ENCODE data around the gene STAT6.

Gene STAT6

DNA sequence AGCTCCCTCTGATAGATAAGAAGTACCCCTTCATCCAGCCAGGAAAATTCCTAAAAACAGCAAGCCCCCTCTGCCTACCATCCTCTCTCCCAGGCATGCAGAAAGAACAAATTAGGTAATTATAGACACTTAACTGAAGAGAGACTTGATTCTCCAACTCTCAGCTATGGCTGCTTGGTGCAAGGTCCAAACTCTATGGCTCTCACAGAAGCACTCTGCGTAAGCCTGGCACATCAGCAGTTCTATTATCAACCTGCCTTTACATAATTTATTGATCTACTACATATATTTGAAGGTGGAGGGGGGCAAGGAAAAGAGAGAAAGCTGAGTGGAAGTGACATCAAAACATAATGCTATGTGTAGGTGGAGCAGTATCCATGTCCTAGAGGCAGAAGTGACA lies 60.2 kb downstream of the STAT6 start:
- no peak for DNase-seq (ENCODE audit: low spot score)
- TF ChIP-seq, protein P1, sequence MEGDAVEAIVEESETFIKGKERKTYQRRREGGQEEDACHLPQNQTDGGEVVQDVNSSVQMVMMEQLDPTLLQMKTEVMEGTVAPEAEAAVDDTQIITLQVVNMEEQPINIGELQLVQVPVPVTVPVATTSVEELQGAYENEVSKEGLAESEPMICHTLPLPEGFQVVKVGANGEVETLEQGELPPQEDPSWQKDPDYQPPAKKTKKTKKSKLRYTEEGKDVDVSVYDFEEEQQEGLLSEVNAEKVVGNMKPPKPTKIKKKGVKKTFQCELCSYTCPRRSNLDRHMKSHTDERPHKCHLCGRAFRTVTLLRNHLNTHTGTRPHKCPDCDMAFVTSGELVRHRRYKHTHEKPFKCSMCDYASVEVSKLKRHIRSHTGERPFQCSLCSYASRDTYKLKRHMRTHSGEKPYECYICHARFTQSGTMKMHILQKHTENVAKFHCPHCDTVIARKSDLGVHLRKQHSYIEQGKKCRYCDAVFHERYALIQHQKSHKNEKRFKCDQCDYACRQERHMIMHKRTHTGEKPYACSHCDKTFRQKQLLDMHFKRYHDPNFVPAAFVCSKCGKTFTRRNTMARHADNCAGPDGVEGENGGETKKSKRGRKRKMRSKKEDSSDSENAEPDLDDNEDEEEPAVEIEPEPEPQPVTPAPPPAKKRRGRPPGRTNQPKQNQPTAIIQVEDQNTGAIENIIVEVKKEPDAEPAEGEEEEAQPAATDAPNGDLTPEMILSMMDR (IDR thresholded peaks at IDR 0.05; ENCODE audit: extremely low read depth, missing control alignments): no peak

DNA sequence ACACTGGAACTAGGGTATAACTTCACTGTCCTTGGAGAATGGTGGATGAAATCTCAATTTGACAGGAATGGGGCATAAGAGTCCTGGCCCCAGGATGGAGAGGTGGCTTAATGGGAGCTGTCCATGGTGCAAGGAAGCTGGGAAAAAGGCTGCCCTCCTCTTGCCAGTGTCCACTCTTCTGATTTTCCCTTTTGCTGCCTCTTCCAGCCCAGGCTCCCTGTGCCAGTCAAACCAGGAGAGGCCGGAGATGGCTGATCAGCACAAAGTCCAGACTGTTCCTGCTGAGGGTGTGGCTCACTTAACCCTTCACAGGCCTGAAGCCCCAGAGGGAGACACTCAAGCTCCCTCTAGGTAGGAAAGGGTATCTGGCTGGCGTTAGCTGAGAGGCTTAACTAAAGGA lies 61.3 kb downstream of the STAT6 start, which contains the start of gene MYO1A:
TSS of gene MYO1A (minus strand) at position 240 of the 400 bp plus-strand sequence. CDS start 1,806 bp downstream, outside the sequence.
- TF ChIP-seq, protein P1 (IDR thresholded peaks at IDR 0.05; ENCODE audit: extremely low read depth, missing control alignments): no peak
- no peak for DNase-seq (ENCODE audit: low spot score)

DNA sequence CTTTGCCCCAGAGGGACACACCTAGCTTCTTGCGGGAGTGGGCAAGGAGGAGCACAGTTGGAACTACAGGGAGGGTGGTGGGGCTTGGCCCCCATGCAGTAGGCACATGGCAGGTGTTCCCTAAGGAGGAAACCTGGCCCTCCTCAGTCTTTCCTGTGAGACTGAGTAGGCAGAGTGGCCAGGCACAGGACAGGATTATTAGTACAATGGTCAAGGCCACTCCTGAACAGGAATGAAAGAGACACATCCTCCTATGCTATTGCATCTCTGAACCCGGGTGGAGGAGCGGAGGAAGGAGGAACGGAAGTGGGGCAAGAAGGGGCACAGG lies 62.1 kb downstream of the STAT6 start:
- no peak for DNase-seq (ENCODE audit: low spot score)
- TF ChIP-seq, protein P1 (IDR thresholded peaks at IDR 0.05; ENCODE audit: extremely low read depth, missing control alignments): no peak

DNA sequence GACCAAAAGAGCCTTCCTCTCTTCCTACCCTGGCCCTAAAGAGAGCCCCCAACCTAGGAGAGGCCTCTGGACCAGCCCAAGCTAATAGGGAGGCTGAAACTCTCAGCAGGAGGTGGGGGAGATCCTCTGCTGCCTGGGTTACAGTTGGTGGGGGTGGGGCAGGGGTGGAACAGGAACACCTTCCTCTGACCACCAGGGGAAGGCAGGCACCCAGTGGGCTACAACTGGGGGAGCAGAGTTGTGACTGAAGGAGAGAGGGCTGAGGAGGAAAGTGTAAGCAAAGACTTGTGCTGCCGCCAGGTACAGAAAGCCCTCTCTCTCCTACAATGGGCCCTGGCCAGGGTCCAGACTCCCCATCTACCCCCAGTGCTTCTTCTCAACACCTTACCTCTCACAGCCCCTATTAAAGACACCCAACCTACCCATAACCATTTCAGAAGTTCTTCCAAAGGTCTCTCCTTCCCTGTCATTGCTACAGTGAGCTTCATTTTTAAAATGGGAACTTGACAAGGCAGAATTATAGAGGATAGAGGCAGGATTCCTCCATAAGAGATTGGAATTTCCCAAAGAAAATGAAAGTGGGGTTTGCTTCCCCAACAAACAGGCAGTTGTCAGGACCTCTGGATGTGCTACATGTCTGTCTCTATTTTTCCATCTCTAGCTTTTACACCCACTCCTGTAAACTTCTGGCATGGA lies 62.6 kb downstream of the STAT6 start:
- DNase-seq (ENCODE audit: low spot score): no peak
- TF ChIP-seq, protein P1 (IDR thresholded peaks at IDR 0.05; ENCODE audit: extremely low read depth, missing control alignments): no peak

DNA sequence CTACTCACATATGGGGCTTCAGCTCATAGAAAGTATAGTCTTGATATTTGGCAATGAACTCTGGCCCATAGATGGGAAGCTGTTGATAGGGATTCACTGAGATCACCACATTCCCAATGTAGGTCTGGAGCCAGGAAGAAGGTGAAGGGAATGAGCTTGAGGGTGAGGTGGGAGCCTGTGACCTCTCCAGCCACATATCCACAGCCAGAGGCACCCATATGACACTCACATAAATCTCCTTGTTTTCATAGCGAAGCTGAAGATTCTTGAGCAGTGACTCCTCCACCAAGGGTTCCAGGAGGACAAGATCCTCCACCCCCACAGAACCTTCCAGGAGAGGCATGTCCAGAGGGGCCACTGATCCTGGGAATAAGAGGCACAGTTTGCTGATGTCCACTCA lies 63.2 kb downstream of the STAT6 start:
- DNase-seq (ENCODE audit: low spot score): no peak
- TF ChIP-seq, protein P1 (IDR thresholded peaks at IDR 0.05; ENCODE audit: extremely low read depth, missing control alignments): no peak

DNA sequence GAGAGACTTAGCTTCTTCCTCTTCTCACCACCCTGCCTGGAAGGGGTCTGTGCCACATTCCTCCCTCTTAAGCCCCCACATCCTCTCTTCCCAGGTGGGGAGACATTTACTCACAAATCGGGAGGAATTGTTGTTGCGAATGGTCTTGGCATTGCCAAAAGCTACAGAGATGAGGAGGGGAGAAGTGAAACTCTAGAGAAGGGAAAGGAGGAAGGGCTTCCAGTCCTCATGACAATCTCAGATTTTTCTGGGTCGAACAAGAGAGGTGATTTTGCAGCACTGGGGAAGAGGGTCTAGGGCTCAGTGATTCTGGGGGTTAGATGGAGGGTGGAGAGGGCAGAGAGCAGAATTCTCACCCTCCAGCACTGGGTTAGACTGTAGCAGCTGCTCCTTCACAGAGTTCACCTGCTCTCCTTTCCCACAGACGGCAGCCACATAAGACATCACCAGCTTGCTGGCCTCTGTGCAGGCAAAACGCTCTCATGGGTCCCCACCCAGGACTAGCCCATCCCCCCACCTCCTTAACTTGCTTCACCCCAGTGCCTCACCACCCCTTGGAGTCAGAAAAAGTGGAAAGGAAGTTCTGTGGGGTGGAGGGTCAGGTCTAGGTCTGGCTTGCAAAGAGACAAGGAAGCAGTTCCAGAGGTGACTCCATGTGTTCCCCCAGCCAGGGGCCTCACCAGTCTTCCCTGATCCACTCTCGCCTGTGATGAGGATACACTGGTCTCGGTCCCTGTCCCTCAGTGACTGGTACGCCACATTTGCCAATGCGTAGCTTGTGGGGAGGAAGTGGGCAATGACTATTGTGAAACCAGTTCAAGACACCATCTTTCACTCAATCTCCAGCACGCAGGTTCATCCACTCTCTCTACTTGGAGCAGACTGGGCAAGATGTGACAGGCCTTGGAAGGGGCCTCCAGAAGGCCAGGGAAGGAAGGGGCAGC lies 63.9 kb downstream of the STAT6 start:
- TF ChIP-seq, protein P1 (IDR thresholded peaks at IDR 0.05; ENCODE audit: extremely low read depth, missing control alignments): no peak
- DNase-seq (ENCODE audit: low spot score): no peak
